GM19395 (cell line): Measurements from ENCODE around the gene ABCD3.
"Not testable (repeated sequence)": the region's sequence is repeated elsewhere in the genome, so short reads cannot be mapped to it uniquely, and the experiment has no call there.

Experiments used
- ATAC-seq: cut with Tn5 transposase; IDR thresholded peaks from one replicate; pipeline ENCODE4 v1.9.1; 2021; ENCODE audit warnings: mild to moderate bottlenecking, moderate library complexity; ENCODE audit not compliant: unreplicated experiment

The ABCD3 gene

GRCh38 chr1:94417978-94418663 lies at the start of gene ABCD3:
ABCD3 (plus strand) TSS chr1:94418389; CDS start chr1:94418479, 90 bp downstream.
- ATAC-seq: peak; percentile 95

- ATAC-seq: not testable (repeated sequence)
Measured at GRCh38 chr1:94372771-94373170, 45.4 kb upstream of the ABCD3 start.

- not testable (repeated sequence) for ATAC-seq
Measured at GRCh38 chr1:94373311-94373710, 44.9 kb upstream of the ABCD3 start.

GRCh38 chr1:94375666-94376065 lies 42.5 kb upstream of the ABCD3 start:
- ATAC-seq: not testable (repeated sequence)

- not testable (repeated sequence) for ATAC-seq
Measured at GRCh38 chr1:94378493-94378892, 39.7 kb upstream of the ABCD3 start.

- no peak for ATAC-seq
Measured at GRCh38 chr1:94379615-94380014, 38.6 kb upstream of the ABCD3 start.

GRCh38 chr1:94382201-94382600 lies 36.0 kb upstream of the ABCD3 start:
- no peak for ATAC-seq

- peak; percentile 46 for ATAC-seq
Measured at GRCh38 chr1:94383966-94384408, 34.2 kb upstream of the ABCD3 start.

- peak; percentile 50 for ATAC-seq
Measured at GRCh38 chr1:94384485-94385265, 33.5 kb upstream of the ABCD3 start.

- ATAC-seq: no peak
Measured at GRCh38 chr1:94385308-94385929, 32.8 kb upstream of the ABCD3 start.

- ATAC-seq: no peak
Measured at GRCh38 chr1:94389298-94389697, 28.9 kb upstream of the ABCD3 start.

- no peak for ATAC-seq
Measured at GRCh38 chr1:94394247-94394646, 23.9 kb upstream of the ABCD3 start.

- ATAC-seq: no peak
Measured at GRCh38 chr1:94395231-94395630, 23.0 kb upstream of the ABCD3 start.

GRCh38 chr1:94395748-94396309 lies 22.4 kb upstream of the ABCD3 start:
- no peak for ATAC-seq

- no peak for ATAC-seq
Measured at GRCh38 chr1:94396356-94397010, 21.7 kb upstream of the ABCD3 start.

- ATAC-seq: no peak
Measured at GRCh38 chr1:94398356-94398755, 19.8 kb upstream of the ABCD3 start.

- ATAC-seq: no peak
Measured at GRCh38 chr1:94399453-94399852, 18.7 kb upstream of the ABCD3 start.

GRCh38 chr1:94401206-94401605 lies 17.0 kb upstream of the ABCD3 start:
- no peak for ATAC-seq

GRCh38 chr1:94406446-94406845 lies 11.7 kb upstream of the ABCD3 start:
- ATAC-seq: no peak

- ATAC-seq: no peak
Measured at GRCh38 chr1:94408104-94408830, 9.9 kb upstream of the ABCD3 start.
